Measurements from ENCODE around the gene CCDC150.

GRCh38 chr2:196725882-196726281 lies 86.4 kb downstream of the CCDC150 start:
- TF ChIP-seq CTCF (conservative IDR thresholded peaks at IDR 0.05 in 1 of 2, IDR thresholded peaks at IDR 0.05 in 1 of 2; ENCODE audit: extremely low read depth in 1 of 2, insufficient read depth in 1 of 2, low read depth in 1 of 2, low read length in 2 of 2) (no peak), EZH2 (IDR thresholded peaks at IDR 0.05; ENCODE audit: borderline replicate concordance, low read length) (no peak)
